Astrocyte of the hippocampus (primary cell): ENCODE data around the gene TXNRD2.
"Not testable (repeated sequence)": the region's sequence is repeated elsewhere in the genome, so short reads cannot be mapped to it uniquely, and the experiment has no call there.

Experiments
- DNase-seq: peaks from one replicate; pipeline ENCODE4 v3.0.0; 2011; ENCODE audit warnings: low read depth, low spot score

TXNRD2 gene

DNA sequence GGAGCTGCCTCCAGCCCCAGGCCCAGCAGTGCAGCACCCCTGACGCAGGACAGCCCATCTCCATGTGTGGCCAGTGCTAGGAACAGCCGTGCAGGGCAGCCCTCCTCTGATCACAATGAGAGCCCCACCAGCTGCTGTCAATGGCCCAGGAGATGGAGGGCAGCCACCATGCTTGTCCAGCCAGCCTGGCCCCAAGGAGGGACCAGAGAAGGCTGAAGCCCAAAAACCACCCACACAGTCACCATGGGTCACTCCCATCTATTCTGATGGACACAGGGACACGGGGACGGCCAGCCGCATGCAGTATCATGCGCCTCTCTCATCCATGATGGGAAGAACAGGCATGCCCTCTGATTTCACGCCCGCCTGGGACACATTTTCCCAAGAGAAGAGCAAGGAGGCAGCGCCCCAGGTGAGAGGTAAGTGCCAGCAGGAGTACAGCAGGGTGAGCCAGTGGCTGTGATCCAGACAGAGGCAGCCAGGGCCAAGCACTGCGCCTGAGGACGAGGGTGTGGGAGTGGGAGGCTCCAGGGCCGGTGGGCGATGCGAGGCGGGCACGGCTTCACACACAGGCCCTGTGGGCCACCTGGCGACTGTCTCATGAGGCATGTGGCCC, 53.4 kb downstream of the TXNRD2 start:
- no peak for DNase-seq

DNA sequence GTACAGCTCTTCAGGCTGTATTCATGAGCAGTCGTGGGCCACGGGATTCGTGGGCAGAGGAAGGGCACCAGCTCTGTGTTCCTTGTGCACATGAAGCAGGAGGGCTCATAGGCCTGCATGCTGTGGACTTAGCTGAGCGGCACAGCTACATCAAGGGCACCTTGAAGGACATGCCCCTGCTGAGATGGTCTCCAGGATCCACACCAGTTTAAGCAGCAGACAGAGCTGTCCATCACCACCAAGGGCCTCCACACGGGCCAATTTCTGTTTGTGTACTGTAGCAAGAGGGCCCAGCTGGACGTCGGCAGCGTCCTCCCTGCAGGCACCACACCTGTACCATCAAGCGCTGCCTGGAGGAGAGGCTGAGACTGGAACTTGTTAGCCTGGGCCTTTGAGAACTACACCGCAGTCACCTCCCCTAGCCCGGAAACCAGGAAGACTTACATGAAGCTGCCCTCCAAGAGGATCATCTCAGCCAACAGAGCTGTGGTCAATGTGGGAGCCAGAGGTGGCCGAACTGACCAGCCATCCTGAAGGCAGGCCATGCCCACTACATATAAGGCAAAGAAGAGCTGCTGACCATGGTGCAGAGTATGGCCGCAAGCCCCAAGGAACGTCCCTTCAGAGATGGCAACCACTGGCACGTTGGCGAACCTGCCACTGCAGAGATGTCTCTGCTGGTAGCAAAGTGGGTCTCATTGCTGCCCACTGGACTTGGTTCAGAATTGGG, 54.2 kb downstream of the TXNRD2 start:
- no peak for DNase-seq

DNA sequence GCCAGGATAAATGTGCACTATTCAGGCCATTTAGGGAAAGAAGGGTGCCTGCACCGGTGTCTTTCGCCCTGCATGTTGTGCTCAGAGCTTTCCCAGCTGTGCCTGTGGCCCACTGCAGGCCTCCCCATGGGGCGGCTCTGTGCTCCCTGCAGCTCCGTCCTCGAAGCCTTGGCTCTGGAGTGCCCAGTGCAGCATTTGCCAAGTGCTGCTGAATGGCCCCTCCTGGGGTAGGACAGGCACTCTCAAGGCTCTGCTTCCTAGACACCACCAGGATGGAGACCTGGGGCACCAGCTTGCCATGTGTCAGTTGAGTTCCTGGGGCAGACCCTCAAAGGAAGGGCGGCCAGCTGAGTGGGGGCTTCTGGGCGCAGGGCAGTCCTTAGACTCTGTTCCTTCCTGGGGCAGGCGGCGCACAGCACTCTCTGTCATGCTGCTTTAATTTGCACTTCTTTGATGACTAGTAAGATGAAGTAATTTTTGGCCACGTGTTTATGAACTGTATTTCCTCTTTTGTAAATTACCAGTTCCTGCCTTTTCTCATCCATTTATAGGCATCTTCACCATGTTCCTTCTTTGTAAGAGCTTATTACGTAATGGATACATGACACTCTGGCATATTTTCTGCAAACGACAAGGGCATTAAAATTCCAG, 54.9 kb downstream of the TXNRD2 start:
- no peak for DNase-seq

DNA sequence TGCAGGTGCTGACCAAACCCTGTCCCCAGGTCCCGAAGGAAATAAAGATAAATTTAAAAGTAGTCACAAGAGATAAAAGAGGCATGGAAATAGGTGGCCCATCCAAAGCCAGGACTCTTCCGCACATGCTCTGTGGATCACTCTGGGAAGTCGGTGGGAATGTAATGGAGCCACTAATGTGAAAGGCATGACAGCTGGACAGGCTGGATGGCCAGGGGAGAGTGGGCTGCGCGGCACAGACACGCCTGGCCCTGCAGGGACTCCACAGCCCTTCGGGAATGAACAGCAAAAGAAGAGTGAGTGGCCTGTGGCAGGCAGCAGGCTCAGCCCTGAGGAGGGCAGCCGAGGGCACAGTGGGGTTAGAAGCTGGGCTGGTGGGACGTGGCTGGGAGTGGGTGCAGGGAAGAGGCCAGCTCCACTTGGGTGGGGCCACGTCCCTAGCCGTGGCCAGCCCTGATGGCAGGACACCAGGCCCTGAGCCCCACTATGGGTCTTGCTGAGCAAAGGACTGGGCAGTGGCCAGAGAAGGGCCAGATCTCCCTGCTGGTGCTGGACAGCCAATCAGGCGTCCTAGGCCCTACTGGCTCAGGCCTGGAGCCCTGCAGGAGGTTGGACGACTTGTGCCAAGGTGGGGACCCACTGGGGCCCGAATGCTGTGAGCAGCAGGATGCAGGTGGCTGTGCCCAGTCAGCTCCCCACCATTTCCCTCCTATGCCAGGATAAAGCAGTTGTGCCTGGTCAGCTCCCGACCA, 55.6 kb downstream of the TXNRD2 start:
- DNase-seq, result no peak

DNA sequence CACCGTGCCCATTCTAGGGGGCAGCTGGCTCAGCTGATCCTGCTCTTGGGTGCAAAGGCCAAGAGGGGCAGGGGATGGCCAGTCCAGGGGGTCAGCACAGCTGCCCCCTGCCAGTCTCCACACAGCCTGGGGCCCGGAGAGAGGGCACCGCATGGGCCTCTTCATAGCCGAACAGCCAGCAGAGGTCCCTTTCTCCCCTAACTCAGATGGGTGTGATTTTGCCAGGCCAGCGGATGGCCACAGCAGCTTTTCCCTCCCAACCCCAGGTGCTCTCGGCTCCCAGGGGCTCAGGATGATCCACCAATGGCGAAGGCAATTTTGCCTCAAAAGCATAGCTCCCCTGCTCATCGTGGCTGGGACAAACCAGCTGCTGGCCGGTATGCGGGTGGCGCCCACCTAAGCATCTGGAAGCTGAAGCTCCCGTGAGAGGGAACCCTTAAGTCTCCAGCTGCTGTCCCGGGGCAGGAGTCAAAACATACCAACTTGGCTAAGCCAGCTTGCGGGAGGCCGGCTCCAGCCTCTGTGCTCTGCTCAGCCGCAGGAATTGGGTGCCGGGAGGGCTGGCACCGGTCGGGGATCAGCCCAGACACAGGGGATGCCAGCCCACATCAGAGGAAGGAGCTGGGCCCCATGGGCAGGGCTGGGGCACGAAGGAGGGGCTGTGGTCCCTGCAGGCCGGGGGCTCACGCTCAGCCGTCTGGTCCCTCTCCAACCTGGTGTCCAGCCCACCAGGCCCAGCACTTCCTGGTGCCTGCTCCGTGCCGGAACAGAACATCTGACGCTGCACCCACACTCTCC, 56.5 kb downstream of the TXNRD2 start:
- no peak for DNase-seq

DNA sequence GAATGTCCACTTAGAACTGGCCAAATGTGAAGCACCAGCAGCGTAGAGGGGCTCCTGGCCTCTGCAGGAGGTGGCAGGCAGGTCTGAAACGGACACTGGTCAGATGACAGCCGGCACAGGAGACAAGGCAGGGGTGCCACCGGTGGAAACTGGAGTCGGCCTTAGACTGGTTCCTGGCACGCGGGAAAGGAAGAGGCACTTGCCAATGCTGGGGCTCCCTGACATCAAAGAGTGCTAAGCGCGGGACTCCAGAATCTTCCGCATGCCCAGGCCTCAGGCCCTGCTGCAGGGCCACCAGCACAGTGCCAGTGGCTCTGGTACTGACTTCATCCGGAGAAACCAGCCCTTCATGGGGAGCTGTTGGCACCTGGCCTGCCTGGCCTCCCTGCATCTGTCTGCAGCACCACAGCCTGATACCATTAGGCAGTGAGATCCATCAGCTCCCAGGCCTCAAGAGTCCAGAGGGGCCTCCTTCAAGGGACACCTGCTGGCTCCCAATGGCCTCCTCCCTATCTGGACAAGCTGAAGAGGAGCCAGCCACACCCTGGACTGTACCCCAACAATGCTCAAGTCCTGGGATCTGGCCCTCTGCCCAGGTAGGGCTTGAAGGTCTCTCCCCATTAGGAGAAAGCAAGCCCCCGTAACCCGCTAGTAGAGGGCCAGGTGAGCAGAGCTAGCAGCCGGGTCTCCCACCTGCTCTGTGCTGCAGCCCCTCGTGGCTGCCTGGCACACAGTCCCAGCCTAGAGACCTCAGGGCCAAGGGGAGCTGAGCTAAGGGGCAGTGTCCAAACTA, 57.3 kb downstream of the TXNRD2 start:
- no peak for DNase-seq

DNA sequence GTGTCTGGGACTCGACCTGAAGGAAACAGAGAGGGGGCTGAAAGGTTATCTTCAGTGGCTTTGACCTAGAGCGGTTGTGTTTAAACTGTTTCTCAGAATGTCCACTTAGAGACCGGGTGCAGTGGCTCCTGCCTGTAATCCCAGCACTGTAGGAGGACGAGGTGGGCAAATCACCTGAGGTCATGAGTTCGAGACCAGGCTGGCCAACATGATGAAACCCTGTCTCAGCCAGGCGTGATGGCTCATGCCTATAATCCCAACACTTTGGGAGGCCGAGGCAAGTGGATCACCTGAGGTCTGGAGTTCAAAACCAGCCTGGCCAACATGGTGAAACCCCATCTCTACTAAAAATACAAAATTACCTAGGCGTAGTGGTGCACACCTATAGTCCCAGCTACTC, 58.2 kb downstream of the TXNRD2 start:
- not testable (repeated sequence) for DNase-seq

DNA sequence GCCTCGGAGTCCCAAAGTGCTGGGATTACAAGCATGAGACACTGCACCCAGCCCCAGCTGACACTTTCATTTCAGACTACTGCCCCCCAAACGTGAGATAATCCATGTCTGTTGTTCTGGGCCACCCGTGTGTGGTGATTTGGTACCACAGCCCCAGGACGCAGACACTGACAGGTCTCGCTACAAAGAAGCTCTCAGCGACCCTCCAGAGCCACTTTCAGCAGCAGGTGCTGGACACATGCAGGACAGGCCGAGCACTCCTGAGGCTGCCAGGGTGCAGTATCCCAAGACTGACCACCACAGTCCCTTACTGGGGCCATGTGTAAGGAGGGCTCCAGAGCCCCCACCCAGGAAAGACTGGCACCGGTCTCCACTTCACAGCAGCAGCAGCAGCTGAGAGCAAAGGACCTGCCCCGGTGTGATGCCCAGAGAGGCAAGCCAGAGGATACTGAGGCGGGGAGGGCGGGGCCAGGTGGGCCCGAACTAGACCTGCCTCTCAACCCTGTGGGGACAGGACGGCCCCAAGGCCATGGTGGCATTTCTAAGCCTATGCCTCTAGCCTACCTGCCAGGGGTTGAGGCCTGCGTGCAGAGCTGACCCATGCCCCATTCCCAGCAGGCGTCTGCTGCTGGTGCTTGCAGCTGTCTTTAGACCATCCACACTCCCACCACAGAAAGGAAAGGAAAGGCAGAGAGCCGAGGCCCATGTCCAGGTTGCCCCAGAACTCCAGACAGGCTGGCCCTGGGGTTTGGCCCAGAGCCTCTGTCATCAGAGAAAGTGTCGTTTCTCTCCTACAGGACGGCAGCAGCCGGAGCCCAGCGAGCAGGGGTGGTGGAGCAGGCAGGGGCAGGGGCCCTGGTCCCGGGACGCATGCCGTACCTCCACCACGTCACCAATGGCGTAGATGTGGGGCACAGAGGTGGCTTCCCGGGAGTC, 58.9 kb downstream of the TXNRD2 start:
- DNase-seq, result no peak

DNA sequence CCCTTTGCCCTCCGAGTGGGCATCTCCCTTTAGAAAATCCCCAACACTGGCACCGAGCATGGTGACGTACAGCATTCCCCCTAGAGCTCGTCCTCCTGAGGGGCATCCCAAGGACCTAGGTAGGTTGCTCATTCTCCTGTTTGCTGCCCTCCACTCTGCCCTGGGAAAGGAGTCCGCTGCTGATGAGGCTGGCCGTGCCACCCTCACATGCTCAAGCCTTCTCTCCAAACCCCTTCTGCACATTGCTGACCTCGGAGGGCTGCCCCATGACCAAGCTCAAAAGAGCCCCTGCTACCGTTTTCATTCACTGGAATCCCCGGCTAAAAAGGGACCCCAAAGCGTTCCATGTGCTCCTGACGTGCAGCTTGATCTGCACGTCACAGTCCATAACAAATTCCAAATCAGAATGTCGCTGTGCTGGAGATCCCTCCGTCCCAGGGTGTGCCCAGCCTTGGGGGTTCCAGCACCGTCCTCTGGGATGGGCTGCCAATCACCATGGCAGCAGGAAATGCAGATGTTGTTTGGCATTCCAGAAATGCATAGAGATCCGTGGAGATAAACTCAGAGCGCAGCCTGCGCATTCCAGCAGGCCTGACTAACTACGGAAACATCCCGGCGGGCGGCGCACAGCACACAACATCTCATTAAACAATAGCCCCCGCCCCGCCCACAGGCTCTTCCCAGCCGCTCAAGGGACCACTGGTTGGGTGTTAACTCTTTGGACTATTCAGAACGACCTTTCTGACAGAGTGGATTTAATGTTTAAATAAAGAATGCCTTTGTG, 60.6 kb downstream of the TXNRD2 start:
- DNase-seq, result peak; percentile 98

DNA sequence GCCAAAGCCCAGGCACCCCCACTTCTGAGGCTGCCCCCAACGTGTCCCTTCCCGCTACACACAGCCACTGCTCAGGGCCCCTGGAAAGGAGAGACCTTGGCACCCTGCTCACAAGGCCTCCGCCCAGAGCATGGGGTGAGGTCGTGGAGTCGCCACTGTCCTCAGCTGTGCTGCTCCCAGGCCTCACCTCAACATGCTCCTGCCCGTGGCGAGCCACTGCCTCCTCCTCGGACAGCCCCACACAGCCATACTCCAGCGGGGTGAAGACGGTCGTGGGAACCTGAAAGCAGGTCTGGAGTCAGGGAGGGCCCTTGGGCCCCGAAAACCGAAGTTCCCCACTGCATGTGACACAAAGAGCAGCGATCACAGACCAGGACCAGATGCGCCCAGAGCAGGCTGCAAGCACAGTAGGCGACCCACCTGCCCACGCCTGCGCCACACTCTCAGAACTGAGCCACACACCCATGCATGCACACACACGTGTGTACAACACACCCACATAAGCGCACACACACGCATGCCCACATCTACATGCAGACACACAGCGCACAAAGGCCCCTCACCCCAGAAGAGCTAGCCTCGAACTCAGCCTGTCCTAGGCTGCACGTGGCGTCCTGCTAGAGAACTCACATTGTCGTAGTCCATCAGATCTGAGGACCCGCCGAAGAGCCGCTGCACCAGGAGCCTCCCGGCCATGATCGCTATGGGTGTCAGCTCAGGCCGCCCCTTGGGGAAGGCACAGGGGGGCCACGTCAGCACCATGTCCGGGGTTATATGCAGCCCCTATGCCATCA, 61.4 kb downstream of the TXNRD2 start:
- DNase-seq, result no peak

DNA sequence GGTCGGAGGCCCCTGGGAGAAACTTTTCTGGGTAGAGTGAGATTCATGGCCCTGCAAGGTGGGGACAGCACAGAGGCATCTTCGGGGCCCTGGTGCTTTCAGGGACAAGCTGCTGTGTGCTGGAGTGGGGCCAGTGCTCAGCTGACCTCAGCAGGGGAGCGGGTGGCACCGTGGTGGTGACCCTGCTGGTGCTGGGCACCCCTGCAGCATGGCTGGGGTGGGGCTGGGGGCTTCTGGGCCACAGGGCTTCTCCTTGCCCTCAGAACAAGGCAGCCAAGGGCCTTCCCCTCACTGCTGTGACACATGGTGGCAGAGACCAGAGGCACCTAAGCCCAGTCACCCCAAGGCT, 62.0 kb downstream of the TXNRD2 start:
- DNase-seq, result no peak

DNA sequence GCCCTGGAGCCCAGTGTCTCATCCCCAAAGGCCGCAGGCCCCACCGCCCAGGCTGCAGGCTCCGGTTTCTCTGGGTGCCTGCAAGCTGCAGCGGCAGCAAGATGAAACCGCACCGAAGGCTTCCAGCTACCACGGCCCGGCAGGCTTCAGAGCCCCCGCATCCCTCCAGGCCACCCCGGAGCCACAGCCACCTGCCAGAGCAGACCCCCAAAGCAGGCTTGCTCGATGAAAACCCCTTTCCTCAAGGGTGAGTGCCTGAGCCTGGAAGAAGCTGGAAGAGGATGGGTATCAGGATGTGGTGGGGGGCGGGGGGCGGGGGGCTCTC, 62.4 kb downstream of the TXNRD2 start:
- DNase-seq, result no peak

DNA sequence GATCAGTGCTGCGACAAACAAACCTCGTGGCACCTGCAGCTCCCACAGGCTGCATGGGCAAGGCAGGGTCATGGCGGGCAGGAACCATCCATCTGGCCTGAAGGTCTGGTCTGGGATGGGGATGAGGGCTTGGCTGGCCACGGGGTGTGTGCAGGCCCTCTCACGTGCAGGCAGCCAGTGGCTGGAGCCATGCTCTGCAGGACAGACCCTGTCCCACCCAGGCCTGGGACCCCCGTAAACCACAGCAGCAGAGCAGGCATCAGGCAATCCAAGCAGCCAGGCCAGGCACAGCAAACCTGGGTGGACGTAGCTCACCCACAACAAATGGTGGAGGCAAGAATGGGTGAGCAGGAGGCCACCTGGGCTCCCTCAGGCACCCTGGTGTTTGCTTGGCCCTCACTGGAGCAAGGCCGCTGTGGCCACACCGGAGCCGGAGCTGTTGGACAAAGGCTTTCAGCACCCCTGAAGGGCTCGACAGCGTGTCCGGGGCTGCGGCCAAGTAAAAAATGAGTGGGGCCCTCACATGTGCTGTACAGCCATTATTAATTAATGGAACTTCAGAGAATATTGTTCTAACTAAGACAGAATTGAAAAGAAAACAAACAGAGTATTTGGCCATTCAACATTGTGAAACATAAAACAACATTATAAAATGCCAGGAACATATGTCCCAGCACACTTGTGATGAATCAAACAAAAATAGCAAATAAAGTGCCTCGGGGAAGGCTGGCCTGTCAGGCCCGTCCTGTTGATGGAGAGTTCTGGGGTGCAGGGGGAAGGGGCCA, 63.0 kb downstream of the TXNRD2 start:
- DNase-seq, result no peak

DNA sequence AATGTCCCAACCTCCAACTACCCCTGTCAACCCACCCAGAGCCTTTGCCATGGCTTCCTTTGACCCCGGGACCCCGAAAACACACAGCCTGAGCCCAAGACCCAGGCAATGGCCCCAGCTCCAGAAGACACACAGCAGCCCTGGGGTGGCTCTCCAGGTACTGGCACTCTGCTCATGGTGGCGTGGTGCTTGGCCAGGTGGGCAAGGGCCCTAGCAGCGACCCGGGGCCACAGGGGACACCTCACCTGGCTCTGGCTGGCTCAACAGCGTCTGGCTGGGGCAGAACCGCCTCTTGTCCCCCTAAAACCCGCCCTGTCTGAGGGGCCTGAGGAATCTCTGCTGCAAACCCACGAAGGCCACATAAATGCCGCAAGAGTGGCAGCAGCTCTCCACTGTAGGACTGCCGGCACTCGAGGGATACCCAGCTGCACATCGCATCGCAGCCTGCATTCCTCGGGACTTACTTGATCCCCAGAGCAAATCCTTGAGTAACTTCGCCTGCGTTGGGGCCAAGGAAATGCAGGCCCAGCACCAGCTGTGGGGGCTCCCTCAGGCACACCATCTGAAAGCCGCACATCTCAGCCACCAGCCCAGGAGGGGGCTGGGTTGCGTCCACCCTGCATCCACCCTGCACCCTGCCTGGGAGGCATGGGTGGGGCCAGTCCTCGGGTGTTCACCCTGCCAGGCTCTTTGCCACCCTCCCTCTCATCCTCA, 63.8 kb downstream of the TXNRD2 start:
- DNase-seq, result peak; percentile 53

DNA sequence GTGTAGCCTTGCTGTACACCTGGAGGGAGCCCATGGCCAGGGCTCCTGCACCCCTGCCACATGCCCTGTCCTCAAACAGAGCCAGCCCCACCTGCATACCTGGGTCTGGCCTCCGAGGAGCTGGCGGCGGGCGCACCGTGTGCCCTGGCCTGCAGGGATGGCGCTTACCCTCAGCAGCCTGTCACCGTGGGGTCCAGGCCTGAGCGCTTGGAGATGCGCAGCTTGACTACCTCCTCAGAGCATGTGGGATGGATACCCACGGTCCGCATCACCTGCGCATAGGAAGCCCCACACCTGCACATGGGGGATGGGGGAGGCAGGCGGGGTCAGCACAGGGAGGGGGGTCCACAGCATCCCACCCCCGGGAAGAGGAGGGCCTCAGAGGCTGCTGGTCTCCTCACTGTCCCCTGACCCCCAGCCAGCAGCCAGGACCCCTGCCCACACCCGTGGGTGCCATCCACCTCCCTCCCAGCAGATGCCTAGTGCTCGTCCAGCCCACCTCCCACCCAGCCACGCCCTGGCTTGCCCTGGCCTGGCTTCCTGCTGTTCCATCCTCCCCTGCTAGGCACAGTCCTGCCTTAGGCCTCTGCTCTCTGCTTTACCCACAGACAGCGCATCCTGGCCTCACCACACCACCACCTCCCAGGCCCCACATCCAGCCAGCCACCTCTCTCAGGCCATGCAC, 64.5 kb downstream of the TXNRD2 start:
- no peak for DNase-seq

DNA sequence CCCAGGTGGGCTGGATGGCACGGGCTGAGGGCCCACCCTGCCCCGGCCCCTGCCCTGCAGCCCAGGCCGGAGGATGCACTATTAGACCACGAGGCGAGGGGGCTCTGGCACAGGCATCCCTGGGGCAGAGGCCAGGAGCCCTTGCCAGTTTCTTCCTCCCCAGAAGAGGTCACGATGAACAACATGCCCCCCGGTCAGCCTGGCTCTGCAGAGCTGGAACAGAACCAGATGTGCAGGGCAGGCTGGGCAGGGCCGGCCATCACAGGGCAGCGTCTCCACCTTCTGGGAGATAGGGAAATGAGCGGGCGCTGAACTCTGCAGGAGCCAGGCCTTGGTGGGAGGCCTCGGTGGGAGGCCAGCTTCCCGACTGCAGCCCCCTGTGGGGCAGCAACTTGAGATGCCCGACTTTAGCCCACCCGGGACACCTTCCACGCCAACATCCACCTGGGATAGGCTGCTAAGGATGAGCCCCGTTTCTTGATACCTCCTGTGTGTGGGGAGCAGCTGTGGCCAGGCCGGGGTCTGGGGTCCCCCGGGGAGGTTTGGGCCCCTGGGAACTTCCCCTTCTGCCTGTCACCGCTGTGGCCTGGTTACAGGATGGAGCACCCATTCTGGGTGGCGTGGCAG, 65.2 kb downstream of the TXNRD2 start:
- no peak for DNase-seq
